ENCODE results near the gene UGT3A1.

The UGT3A1 gene

GRCh38 chr5:36009698-36010097 is 18.5 kb upstream of the UGT3A1 start:
- H3K4me3 ChIP-seq (ENCODE audit: low read depth, low read length): no peak overlapping the region
- no peak for TF ChIP-seq CTCF (IDR thresholded peaks at IDR 0.05; ENCODE audit: low read depth, low read length)

GRCh38 chr5:36007366-36007765 is 16.2 kb upstream of the UGT3A1 start:
- TF ChIP-seq CTCF (IDR thresholded peaks at IDR 0.05; ENCODE audit: low read depth, low read length): no peak
- no peak overlapping the region for H3K4me3 ChIP-seq (ENCODE audit: low read depth, low read length)

- H3K4me3 ChIP-seq (ENCODE audit: low read depth, low read length): no peak overlapping the region
- TF ChIP-seq CTCF (IDR thresholded peaks at IDR 0.05; ENCODE audit: low read depth, low read length): no peak
Observed at GRCh38 chr5:36006163-36006562, 15.0 kb upstream of the UGT3A1 start.

- no peak for TF ChIP-seq CTCF (IDR thresholded peaks at IDR 0.05; ENCODE audit: low read depth, low read length)
Observed at GRCh38 chr5:36001032-36001431, 9.8 kb upstream of the UGT3A1 start.

GRCh38 chr5:35999547-35999946 is 8.4 kb upstream of the UGT3A1 start:
- H3K4me3 ChIP-seq (ENCODE audit: low read depth, low read length): no peak overlapping the region
- TF ChIP-seq CTCF (IDR thresholded peaks at IDR 0.05; ENCODE audit: low read depth, low read length): no peak

More at GRCh38 chr5:36001032-36001431, 9.8 kb upstream of the UGT3A1 start:
- no peak overlapping the region for H3K4me3 ChIP-seq (ENCODE audit: low read depth, low read length)

- no peak overlapping the region for H3K4me3 ChIP-seq (ENCODE audit: low read depth, low read length)
- no peak for TF ChIP-seq CTCF (IDR thresholded peaks at IDR 0.05; ENCODE audit: low read depth, low read length)
Observed at GRCh38 chr5:35996076-35996475, 4.9 kb upstream of the UGT3A1 start.

- no peak overlapping the region for H3K4me3 ChIP-seq (ENCODE audit: low read depth, low read length)
Observed at GRCh38 chr5:35990520-35990919, 670 bp downstream of the UGT3A1 start.

More at GRCh38 chr5:35990520-35990919, 670 bp downstream of the UGT3A1 start:
- TF ChIP-seq CTCF (IDR thresholded peaks at IDR 0.05; ENCODE audit: low read depth, low read length): no peak

Data from WI38 (cell line).